AG20443 (cell line): ENCODE results near the gene SPATS2L.
"Not testable (repeated sequence)": the region's sequence is repeated elsewhere in the genome, so short reads cannot be mapped to it uniquely, and the experiment has no call there.

Experiments used
- DNase-seq: peaks from one replicate; pipeline ENCODE4 v3.0.0; 2012; ENCODE audit warnings: low spot score, mixed read lengths

Gene SPATS2L

GRCh38 chr2:200320991-200321390, 14.5 kb downstream of the SPATS2L start:
- DNase-seq, result no peak

GRCh38 chr2:200321780-200322534, 15.5 kb downstream of the SPATS2L start:
- DNase-seq, result no peak

- no peak for DNase-seq
Observed at GRCh38 chr2:200322607-200323006, 16.1 kb downstream of the SPATS2L start.

- no peak for DNase-seq
Observed at GRCh38 chr2:200324362-200324761, 17.9 kb downstream of the SPATS2L start.

GRCh38 chr2:200329384-200329783, 22.9 kb downstream of the SPATS2L start:
- DNase-seq, result no peak

- no peak for DNase-seq
Observed at GRCh38 chr2:200329798-200330197, 23.3 kb downstream of the SPATS2L start.

GRCh38 chr2:200330351-200331060, 24.0 kb downstream of the SPATS2L start:
- no peak for DNase-seq

GRCh38 chr2:200331061-200331400, 24.5 kb downstream of the SPATS2L start:
- DNase-seq, result no peak

- no peak for DNase-seq
Observed at GRCh38 chr2:200335657-200336056, 29.2 kb downstream of the SPATS2L start.

- DNase-seq, result no peak
Observed at GRCh38 chr2:200336980-200337615, 30.6 kb downstream of the SPATS2L start.

- no peak for DNase-seq
Observed at GRCh38 chr2:200337621-200338020, 31.1 kb downstream of the SPATS2L start.

- no peak for DNase-seq
Observed at GRCh38 chr2:200338692-200339091, 32.2 kb downstream of the SPATS2L start.

GRCh38 chr2:200340508-200341224, 34.2 kb downstream of the SPATS2L start:
- DNase-seq, result no peak

GRCh38 chr2:200341376-200341775, 34.9 kb downstream of the SPATS2L start:
- DNase-seq, result no peak

- no peak for DNase-seq
Observed at GRCh38 chr2:200342235-200342634, 35.7 kb downstream of the SPATS2L start.

- DNase-seq, result no peak
Observed at GRCh38 chr2:200342654-200343053, 36.2 kb downstream of the SPATS2L start.

- not testable (repeated sequence) for DNase-seq
Observed at GRCh38 chr2:200344202-200344601, 37.7 kb downstream of the SPATS2L start.

- DNase-seq, result no peak
Observed at GRCh38 chr2:200345975-200346374, 39.5 kb downstream of the SPATS2L start.

GRCh38 chr2:200347301-200347700, 40.8 kb downstream of the SPATS2L start:
- DNase-seq, result no peak

GRCh38 chr2:200348897-200349563, 42.5 kb downstream of the SPATS2L start:
- no peak for DNase-seq

GRCh38 chr2:200349868-200350267, 43.4 kb downstream of the SPATS2L start:
- no peak for DNase-seq

- DNase-seq, result peak; percentile 64
Observed at GRCh38 chr2:200350850-200351285, 44.4 kb downstream of the SPATS2L start.
